ENCODE measurements around the gene MAD1L1. TPM values are rescaled to one million over a fixed set of nuclear protein-coding genes. Genes with fewer than 3 reads are reported as not detected.

Gene MAD1L1
- total RNA-seq, 6 experiments from 2014 or later, result 15.1 to 37.4 (median 20.5) TPM

GRCh38 chr7:1911571-1911970 is 321.2 kb downstream of the MAD1L1 start:
- DNase-seq (no peak), ATAC-seq (no peak)
- Histone ChIP-seq H3K4me3 (no peak overlapping the region), H3K27me3 (no peaks in the 10 kb centered on the region), H3K36me3 (no peaks in the 10 kb centered on the region), H3K4me1 (no peaks in the 10 kb centered on the region), H3K9me3 (no peaks in the 10 kb centered on the region), H3K27ac (no peak overlapping the region)
- TF ChIP-seq POLR2A (IDR thresholded peaks at IDR 0.05) (no peak), CTCF (IDR thresholded peaks at IDR 0.05) (no peak)
- intact Hi-C loops (cut with DNase I), result no loop called here
- WGBS (ENCODE audit: insufficient coverage, low coverage, low lambda C conversion rate, missing lambda C conversion rate), result 80% methylated on average over 5 of the region's 14 CpGs

- Histone ChIP-seq H3K4me3 (no peak overlapping the region), H3K4me1 (no peaks in the 10 kb centered on the region), H3K36me3 (no peaks in the 10 kb centered on the region), H3K9me3 (no peaks in the 10 kb centered on the region), H3K27me3 (no peaks in the 10 kb centered on the region), H3K27ac (no peak overlapping the region)
- WGBS (ENCODE audit: insufficient coverage, low coverage, low lambda C conversion rate, missing lambda C conversion rate), result 89% methylated on average over 6 of the region's 18 CpGs
- intact Hi-C loops (cut with DNase I), result no loop called here
- TF ChIP-seq CTCF (IDR thresholded peaks at IDR 0.05) (no peak), POLR2A (IDR thresholded peaks at IDR 0.05) (no peak)
- DNase-seq (no peak), ATAC-seq (no peak)
These were observed 321.9 kb downstream of the MAD1L1 start for GRCh38 chr7:1910827-1911226.

GRCh38 chr7:1910081-1910685 is 322.6 kb downstream of the MAD1L1 start:
- Histone ChIP-seq H3K9me3 (no peaks in the 10 kb centered on the region), H3K27me3 (no peaks in the 10 kb centered on the region), H3K36me3 (no peaks in the 10 kb centered on the region), H3K4me1 (no peaks in the 10 kb centered on the region), H3K27ac (no peak overlapping the region), H3K4me3 (no peak overlapping the region)
- no peak for DNase-seq
- ATAC-seq, result no peak
- intact Hi-C loops (cut with DNase I), result no loop called here
- no peak for TF ChIP-seq CTCF (IDR thresholded peaks at IDR 0.05)
- no peak for TF ChIP-seq POLR2A (IDR thresholded peaks at IDR 0.05)
- 100% methylated on average over 4 of the region's 26 CpGs for WGBS (ENCODE audit: insufficient coverage, low coverage, low lambda C conversion rate, missing lambda C conversion rate)

- no peak overlapping the region for H3K4me3 ChIP-seq
- H3K36me3 ChIP-seq, result no peaks in the 10 kb centered on the region
- H3K4me1 ChIP-seq, result no peaks in the 10 kb centered on the region
- no peaks in the 10 kb centered on the region for H3K9me3 ChIP-seq
- H3K27me3 ChIP-seq, result no peaks in the 10 kb centered on the region
- H3K27ac ChIP-seq, result no peak overlapping the region
- ATAC-seq, result no peak
- WGBS (ENCODE audit: insufficient coverage, low coverage, low lambda C conversion rate, missing lambda C conversion rate), result 97% methylated on average over 4 of the region's 15 CpGs
- intact Hi-C loops (cut with DNase I), result no loop called here
- no peak for DNase-seq
- TF ChIP-seq CTCF (IDR thresholded peaks at IDR 0.05) (no peak), POLR2A (IDR thresholded peaks at IDR 0.05) (no peak)
These were observed 323.3 kb downstream of the MAD1L1 start for GRCh38 chr7:1909476-1909875.
